Mucosa of descending colon (tissue), 3 donors: ENCODE results near the gene KCNA5. TPM values are rescaled to one million over a fixed set of nuclear protein-coding genes. Genes with fewer than 3 reads are reported as not detected.

Source experiments
- ATAC-seq: fragments of 200-7000 bp; cut with Tn5 transposase; one replicate; pipeline ENCODE4 v1.9.1; 2020; ENCODE audit warnings: mild to moderate bottlenecking, moderate library complexity
- DNase-seq, 3 donors: peaks; one replicate each; pipeline ENCODE4 v3.0.0-alpha.2; 2020
- H3K36me3 ChIP-seq: fragments of 200-600 bp; one replicate; pipeline ENCODE4 v1.8.0; 2021; ENCODE audit warnings: low read depth, mild to moderate bottlenecking
- H3K4me1 ChIP-seq: fragments of 200-600 bp; one replicate; pipeline ENCODE4 v1.8.0; 2021; ENCODE audit warnings: low read depth, mild to moderate bottlenecking
- H3K4me3 ChIP-seq: fragments of 200-600 bp; one replicate; pipeline ENCODE4 v1.8.0; 2021; ENCODE audit warnings: mild to moderate bottlenecking
- H3K9me3 ChIP-seq: fragments of 200-600 bp; one replicate; pipeline ENCODE4 v1.8.0; 2021; ENCODE audit warnings: mild to moderate bottlenecking
- intact Hi-C, 2 donors: fragments of 100-400 bp; cut with DNase I in 1 of 2; cut with micrococcal nuclease in 1 of 2; formaldehyde crosslinking; loops; one replicate each; pipeline versions ENCODE4 v1.11.0 to v1.11.1; 2022; cut with DNase I, micrococcal nuclease
- total RNA-seq, 3 donors: library from RNA; stranded (reverse); fragmentation: NEBNext Ultra II Directional in 2 of 3; extraction: Animal tissue kit (Norgen Biotek cat#: 25700) in 2 of 3; gene quantifications; one replicate each; pipeline versions ENCODE4 v1.2.1 to v1.2.4, GENCODE V29; 2021 to 2023
- TF ChIP-seq, protein P1 (sequence below): fragments of 200-600 bp; IDR thresholded peaks from one replicate; pipeline ENCODE4 v1.8.0; 2022; ENCODE audit warnings: antibody characterized with exemption, mild to moderate bottlenecking
- donor health status: DM: no; HTN: no; CAD: no; lungs with moderate emphysema.
- donor health status: DM: no; HTN: no; CAD: no.
- donor health status: DM: no; HTN: yes; CAD: no.

KCNA5 gene
- total RNA-seq, 3 donors from 2014 or later: 0.20 to 10.8 (median 0.22) TPM

DNA sequence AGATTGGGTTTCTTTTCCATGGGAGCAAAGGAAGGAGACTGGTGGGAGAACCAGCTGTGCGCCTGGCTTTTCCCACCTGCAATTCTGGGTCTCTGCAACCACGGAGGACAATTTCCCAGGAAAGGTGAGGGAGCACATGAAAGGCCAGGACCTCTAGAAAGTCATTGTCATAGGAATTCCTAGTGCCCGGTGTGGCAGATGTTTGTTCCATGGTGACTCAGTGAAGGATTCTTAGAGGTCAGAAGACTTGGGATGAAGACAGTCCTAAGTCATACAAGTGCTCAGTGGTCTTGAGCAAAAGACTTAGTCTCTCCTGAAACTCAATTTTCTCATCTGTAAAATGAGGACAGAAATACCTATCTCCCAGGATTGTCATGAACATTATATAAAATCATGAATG is 51.3 kb downstream of the KCNA5 start:
- no peak for DNase-seq
- intact Hi-C loops: no loop called here
- TF ChIP-seq, protein P1, sequence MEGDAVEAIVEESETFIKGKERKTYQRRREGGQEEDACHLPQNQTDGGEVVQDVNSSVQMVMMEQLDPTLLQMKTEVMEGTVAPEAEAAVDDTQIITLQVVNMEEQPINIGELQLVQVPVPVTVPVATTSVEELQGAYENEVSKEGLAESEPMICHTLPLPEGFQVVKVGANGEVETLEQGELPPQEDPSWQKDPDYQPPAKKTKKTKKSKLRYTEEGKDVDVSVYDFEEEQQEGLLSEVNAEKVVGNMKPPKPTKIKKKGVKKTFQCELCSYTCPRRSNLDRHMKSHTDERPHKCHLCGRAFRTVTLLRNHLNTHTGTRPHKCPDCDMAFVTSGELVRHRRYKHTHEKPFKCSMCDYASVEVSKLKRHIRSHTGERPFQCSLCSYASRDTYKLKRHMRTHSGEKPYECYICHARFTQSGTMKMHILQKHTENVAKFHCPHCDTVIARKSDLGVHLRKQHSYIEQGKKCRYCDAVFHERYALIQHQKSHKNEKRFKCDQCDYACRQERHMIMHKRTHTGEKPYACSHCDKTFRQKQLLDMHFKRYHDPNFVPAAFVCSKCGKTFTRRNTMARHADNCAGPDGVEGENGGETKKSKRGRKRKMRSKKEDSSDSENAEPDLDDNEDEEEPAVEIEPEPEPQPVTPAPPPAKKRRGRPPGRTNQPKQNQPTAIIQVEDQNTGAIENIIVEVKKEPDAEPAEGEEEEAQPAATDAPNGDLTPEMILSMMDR: no peak
- Histone ChIP-seq H3K36me3 (no peaks in the 10 kb centered on the region), H3K4me1 (no peaks in the 10 kb centered on the region), H3K4me3 (no peak overlapping the region), H3K9me3 (no peaks in the 10 kb centered on the region)
- no peak for ATAC-seq

Other genes with a start within 250 kb of the KCNA5 start
- gene KCNA1, start 134.0 kb upstream of the KCNA5 start, total RNA-seq: 1 to 10 TPM in 1 of 3 donors, under 1 TPM in 1, not detected in 1; 0.05 to 6.7 TPM